GM18499 (cell line): ENCODE results near the gene P2RX5.
"Not testable (repeated sequence)": the region's sequence is repeated elsewhere in the genome, so short reads cannot be mapped to it uniquely, and the experiment has no call there.

ENCODE experiments used
- ATAC-seq: cut with Tn5 transposase; IDR thresholded peaks from one replicate; pipeline ENCODE4 v1.9.1; 2021; ENCODE audit warnings: moderate number of reproducible peaks; ENCODE audit not compliant: insufficient read depth, unreplicated experiment

P2RX5 gene

DNA sequence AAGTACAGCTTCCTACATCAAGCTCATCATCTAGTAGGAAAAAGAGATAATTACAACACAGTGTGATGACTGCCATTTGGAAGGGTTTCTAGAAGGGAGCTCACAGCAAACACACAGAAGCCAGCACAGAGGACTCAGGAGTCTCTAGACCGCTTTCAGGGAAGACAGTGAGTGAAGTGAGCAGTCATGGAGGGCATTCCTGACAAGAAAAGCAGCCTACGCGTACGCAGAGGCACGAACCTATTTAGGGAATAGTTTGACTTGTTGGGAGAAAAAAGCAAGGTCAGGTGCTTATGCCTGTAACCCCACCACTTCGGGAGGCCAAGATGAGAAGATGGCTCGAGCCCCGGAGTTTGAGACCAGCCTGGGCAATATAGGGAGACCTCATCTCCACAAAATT is 19.3 kb upstream of the P2RX5 start:
- ATAC-seq: no peak

DNA sequence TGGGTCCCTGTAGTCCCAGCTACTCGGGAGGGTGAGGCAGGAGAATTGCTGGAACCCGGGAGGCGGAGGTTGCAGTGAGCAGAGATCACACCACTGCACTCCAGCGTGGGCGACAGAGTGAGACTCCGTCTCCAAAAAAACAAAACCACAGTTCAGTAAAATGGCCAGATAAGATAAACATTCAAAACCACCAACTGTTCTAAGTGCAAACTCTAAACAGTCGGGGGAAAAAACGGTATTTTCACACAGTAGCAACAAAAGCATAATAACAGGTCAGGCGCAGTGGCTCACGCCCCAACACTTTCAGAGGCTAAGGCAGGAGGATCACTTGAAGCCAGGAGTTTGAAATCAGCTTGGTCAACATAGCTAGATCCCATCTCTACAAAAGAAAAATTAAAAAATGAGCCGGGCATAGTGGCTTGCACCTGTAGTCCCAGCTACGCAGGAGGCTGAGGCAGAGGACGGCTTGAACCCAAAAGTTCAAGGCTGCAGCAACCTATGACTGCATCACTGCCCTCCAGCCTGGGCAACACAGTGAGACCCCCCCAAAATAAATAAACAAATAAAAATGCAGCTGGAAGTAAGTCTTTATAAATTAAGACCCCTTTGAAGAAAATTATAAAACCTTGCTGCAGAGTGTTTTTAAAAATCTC is 17.0 kb upstream of the P2RX5 start:
- ATAC-seq: no peak

DNA sequence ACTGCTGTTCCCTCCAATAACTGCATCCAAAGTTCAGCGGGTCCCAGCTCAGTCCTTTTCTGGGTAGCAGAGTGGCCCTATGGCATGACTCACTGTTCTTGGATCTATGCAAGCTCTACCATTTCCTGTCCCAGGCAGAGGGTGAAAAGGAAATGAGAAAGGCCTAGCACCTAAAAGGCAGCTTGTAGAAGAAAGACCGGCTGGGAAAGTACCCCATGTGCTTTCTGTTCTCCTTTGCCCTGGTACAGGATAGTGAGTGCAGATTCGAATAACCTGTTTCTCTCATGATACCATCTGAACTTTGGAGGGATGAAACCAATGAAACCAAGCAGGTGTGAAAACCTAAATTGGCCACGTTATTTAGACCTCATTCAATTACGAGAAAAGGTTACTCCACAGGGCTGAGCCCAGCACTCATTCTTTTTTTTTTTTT is 15.0 kb upstream of the P2RX5 start:
- ATAC-seq: peak; percentile 84

DNA sequence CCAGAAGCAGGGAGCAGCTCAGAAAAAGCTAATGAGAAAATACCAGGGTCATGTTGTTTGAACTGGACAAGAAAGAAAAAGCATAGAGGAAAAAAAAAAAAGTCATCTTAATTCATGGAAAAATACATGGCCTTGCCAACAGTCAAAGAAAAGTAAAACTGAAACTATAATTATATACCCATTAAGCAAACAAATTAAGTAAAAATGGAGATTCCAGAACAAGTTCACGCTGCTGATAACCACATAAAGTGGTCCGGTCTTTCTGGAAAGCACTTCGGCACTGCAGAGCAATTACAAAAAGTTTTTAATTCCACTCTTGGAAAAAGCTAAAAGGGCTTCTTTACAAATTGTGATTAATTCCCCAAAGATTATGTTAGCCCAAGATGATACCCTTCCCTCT is 12.4 kb upstream of the P2RX5 start:
- ATAC-seq: no peak

DNA sequence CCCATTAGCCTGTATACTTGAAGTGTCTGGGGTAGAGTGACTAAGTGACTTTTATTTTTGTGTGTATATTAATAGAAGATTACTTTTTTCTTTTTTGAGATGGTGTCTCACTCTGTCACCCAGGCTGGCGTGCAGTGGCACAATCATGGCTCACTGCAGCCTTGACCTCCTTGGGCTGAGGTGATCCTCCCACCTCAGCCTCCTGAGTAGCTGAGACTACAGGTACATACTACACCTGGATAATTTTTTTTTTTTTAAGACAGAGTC is 9.7 kb upstream of the P2RX5 start:
- ATAC-seq: not testable (repeated sequence)

DNA sequence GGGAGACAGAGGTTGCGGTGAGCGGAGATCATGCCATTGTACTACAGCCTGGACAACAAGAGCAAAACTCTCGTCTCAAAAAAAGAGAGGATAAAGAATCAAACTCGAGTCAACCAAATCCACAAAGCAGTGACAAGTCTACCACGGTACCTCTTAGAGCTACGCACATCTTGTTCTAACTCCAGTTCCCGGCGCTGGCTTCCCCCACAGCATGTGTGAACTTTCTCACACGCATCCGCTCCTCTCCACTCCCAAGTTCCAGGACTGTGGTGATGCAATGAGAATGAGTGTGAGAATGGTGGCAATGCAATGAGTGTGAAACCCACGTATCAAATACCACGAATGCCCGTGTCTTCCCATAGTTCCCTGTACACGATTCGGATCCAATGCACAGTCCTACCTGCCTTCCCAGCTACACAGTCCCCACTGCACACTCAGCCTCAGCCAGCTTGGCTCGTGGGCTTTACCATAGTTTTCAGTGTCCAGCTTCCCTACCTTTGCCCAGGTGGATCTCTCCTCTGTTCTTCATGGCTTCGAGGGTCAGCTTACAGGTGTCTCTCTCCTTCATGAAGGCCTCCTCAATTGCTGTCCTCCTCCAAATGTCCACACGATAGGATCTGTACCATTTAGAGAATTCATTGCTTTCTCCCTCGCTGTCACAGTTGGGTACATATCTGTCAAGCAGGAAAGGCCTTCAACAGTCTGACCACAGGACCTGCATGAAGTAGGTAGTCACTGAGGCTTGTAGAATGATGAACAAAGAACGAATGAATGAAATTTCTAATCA is 9.2 kb upstream of the P2RX5 start:
- no peak for ATAC-seq

DNA sequence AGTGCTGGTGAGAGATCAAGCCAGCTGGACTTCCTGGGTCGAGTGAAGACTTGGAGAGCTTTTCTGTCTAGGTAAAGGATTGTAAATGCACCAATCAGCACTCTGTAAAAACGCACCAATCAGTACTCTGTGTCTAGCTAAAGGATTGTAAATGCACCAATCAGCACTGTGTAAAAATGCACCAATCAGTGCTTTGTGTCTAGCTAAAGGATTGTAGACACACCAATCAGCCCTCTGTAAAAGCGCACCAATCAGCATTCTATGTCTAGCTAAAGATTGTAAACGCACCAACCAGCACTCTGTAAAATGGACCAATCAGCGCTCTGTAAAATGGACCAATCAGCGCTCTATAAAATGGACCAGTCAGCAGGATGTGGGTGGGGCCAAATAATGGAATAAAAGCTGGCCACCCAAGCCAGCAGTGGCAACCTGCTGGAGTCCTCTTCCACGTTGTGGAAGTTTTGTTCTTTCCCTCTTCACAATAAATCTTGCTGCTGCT is 6.1 kb upstream of the P2RX5 start:
- ATAC-seq: not testable (repeated sequence)

DNA sequence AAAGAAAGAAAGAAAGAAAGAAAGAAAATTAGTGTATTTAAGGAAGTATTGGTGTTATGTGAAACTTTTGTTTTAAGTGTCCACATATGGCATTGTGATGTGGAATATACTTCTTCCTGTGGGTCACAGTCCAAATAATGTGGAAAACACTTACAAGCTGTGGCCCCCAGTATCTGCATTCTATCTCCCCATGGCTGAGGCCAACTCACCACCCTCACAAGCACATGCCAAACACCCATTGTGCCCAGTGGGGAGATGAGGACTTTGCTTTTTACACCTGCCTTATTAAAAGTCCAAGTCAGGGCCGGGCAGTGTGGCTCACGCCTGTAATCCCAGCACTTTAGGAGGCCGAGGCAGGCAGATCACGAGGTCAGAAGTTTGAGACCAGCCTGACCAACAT is 4.0 kb upstream of the P2RX5 start:
- ATAC-seq: no peak

DNA sequence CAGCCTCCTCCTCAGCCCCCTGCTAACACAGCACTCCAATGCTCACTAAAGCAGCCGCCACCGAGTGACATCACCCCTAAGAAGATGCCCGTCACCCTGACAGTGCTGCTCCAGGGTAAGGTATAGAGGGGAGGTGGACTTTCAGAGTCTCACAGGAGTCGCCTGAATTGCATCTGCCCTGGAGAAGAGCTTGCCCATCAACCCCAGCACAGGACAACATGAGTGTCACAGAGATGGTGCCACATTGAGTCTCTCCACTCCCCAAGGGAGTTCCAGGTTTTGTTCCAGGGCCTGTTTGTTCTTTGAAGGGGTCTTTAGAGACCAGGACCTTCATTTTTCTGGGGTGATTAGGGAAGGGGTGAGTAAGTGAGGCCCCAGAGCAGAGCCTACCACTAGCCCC is 2.2 kb upstream of the P2RX5 start:
- no peak for ATAC-seq

DNA sequence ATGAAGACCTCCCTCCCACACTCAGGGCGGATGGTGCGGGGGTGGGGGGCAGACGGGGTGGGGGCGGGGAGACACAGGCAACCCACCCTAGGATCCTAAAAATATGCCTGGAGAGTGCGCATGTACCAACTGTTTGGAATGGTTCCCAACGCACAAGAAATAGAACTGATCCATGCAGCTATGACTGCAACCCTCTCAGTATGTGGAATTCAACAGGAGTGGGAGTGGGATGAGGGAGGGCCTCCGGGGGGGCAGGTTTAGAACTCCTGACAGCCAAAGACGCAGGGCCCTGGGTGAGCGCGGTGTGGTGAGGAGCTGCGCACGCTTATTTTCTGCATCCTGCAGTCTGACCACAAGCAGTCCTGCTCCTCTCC is 1.1 kb upstream of the P2RX5 start:
- no peak for ATAC-seq

DNA sequence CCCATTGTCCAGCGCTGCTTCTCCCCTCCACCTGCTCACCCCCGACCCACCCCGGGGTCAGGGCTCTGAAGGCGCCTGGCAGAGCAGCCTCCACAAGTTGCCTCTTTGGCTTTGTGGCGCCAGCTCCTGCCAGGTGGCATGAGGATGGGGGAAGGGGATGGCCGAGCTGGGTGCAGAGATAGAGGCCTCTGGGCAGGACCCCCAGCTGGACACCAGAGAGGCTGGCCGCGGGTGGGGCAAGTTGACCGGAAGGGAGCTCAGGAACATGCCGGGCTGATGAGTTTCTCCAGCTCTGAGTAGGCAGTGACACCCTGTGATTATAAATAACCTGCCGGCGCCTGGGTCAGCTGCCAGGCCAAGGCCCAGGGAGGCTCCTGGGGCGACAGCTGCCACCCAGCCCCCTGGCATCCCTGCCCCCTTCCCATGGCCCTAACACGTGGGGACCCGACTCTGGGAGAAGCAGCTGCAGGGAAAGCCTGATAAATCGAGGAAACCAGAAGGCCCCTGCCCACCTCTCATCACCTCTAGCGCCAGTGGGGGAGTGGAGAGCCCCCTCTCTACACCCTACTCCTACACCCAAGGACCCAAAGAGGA is 729 bp downstream of the P2RX5 start:
- no peak for ATAC-seq

DNA sequence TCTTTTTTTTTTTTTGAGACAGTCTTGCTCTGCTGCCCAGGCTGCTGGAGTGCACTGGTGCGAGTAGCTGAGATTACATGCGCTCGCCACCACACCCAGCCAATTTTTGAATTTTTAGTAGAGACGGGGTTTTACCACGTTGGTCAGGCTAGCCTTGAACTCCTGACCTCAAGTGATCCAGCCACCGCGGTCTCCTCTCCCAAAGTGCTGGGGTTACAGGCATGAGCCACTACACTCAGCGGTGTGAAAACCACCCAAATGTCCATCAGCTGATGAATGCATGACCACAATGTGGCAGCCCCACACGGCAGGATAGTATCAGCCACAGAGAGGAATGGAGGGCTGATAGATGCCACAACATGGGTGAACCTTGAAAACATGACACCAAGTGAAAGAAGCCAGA is 2.1 kb downstream of the P2RX5 start:
- ATAC-seq: peak; percentile 52

DNA sequence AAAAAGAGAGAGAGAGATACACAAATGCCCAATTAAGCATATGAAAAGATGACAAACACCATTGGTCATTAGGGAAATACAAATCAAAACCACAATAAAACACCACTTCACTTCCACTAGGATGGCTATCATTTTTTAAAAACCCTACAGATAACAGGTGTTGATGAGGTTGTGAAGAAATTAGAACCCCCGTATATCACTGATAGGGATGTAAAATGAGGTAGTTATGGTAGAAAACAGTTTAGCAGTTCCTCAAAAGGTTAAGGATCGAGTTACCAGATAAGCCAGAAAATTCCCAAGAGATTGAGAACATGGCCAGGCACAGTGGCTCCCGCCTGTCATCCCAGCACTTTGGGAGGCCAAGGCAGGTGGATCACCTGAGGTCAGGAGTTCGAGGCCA is 2.8 kb downstream of the P2RX5 start:
- ATAC-seq: no peak

DNA sequence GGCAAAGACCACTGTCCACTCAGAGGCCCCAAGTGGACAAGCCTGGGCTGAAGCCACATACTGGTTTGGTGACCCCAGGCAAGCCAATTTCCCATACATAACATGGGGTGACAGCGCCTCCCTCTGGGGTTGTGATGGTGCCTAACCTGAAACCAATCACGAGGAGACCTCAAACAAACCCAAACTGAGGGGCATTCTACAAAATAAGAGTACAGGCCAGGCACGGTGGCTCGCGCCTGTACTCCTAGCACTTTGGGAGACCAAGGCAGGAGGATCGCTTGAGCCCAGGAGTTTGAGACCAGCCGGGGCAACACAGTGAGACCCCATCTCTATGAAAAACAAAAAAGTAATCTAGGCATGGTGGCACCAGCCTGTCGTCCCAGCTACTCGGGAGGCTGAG is 3.6 kb downstream of the P2RX5 start:
- no peak for ATAC-seq

DNA sequence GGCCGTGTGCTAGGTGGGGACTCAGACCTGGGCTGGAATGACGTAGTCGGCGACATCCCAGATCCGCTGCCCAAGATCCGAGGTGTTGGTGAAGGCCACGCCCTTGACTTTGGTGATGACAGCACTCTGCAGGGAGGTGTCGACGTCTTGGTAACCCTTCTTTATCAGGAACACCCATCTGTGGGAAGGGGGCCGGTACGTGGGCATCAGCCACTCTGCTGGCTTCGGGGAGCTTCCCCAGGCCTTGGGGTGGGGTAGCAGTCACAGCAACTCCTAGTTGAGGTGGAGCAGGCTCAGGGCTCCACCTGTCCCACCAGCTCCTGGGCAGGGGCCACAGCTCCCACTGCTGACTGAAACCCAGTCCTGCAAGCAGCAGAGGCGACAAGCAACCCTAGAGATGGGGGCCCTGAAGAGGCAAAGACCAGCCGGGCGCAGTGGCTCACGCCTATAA is 4.3 kb downstream of the P2RX5 start:
- ATAC-seq: no peak

DNA sequence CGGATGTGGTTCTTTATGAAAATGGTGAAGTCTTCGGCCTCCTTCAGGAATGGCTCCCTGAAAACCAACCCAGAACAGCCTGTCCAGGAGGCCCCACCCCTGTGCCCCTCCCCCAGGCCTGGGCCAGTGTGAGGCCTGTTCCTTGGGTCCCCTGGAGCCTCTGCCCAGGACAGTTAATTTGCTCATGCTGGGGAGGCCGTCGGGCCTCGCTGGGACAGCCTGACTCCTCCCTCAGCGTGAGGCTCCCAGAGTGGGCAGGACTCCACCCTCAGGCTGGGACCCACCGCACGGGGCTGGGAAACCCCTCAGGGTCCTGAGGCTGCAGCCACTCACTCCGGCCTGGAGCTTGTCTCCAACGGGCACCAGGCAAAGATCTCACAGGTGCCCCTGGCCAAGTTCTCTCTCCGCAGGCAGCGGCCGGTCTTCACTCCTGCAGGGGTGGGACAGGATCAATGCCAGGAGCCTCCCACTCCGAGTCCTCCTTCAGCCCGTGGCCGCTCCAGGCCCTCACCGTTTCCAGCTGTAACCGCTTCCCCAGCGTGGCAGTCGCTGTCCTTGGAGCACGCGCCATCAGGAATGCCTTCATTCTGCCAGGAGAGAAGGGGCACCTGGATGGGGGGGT is 5.8 kb downstream of the P2RX5 start:
- ATAC-seq: no peak

DNA sequence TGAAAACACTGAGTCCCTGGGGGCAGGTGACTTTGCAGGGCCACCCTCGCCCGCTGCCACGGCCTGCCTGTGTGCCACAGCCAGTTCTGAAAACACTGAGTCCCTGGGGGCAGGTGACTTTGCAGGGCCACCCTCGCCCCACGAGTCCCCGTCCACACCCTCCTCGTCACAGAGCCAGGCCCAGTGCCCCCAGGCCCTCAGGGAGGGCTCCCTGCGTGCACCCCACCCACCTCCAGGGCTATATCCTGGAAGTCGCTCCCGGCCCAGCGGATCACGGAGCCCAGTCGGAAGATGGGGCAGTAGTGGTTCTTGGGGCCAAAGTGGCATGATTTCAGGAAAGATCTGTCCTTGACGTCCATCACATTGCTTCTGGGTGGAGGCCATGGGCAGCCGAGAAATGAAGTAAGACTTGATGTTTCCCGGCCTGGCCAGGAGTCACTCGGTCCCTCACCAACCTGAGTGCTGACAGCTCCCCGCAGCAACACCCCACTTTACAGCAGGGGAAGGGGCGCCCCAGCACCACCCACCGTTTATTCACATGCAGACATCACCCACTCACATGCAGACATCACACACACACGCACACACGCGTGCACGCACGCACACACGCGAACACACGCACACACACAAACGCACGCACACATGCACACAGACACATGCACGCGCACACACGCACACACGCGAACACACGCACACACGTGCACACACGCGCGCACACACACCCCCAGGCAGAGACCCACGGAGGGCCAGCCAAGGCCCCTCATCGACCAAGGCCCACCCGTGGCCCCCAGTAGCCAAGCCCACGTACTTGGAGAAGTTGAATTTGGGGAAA is 6.5 kb downstream of the P2RX5 start:
- no peak for ATAC-seq

DNA sequence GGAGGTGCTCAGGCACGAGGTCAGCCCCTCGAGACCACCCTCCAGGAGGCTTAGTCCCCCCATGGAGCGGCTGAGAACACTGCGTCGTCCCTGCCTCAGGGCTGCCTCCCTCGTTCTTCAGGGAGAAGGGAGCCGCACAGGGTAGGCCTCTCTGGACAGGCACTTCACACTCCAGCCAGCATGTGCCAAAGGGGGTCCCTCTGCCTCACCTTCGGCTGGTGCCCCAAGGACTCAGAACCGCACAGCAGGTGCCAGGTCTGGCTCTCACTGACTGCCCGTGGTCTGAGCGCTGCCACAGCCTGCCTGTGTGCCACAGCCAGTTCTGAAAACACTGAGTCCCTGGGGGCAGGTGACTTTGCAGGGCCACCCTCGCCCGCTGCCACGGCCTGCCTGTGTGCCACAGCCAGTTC is 7.1 kb downstream of the P2RX5 start:
- no peak for ATAC-seq

DNA sequence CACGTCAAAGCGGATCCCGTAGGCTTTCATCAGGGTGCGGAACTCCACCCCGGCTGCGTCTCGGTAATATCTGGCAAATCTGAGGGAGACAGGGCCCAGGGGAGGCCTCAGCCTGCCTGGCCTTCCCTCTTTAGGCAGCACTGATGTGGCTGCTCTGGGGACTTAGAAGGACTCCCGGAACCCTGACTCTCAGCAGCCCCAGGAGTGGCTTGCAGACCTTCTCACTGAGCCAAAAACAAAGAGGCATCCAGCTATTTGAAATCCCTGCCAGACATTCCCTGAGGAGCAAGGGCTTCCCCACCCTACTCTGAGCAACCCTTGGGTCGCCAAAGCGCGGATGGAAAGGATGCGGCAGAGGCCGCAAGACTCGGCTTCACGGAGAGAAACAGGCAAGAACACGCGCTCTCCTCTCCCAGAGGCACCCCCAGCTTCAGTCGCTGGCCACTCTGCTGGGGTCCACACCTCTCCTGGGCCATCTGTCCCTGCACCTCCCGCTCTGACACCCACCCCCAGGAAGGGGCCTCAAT is 7.9 kb downstream of the P2RX5 start:
- no peak for ATAC-seq

DNA sequence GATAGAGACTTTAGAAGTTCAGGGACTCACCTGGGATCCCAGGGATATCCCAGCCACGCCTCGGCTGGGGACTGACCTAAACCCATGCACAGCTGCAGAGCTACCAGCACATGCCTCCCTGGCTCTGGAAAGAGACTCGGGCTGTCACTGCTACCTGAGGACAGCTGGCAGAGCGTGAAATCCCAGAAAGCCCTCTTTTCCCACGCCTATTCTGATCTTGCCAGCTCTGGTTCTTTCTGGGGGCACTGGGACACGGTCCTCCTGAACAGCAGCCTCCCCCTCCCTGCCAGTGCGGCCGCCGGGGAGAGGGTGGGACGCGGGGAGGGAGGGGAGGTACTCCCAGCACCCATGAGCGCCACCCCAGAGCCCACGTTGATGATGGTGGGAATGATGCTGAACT is 10.8 kb downstream of the P2RX5 start:
- no peak for ATAC-seq
